Osteoblast (primary cell): ENCODE results near the gene KHDRBS1. TPM values are rescaled to one million over a fixed set of nuclear protein-coding genes. Genes with fewer than 3 reads are reported as not detected.

ENCODE experiments used
- DNase-seq: peaks from one replicate; pipeline ENCODE4 v3.0.0; 2011; ENCODE audit warnings: low spot score, mixed read lengths; ENCODE audit not compliant: insufficient read length; ENCODE audit errors: missing footprints
- H2AFZ ChIP-seq: 2 replicates; pipeline ENCODE4 v1.6.0; 2011; ENCODE audit warnings: mild to moderate bottlenecking, low read length
- H3K27ac ChIP-seq: 2 replicates; pipeline ENCODE4 v1.5.1; 2011; ENCODE audit warnings: mild to moderate bottlenecking, low read depth, low read length, moderate library complexity
- H3K27me3 ChIP-seq: 2 replicates; pipeline ENCODE4 v1.6.0; 2012; ENCODE audit warnings: mild to moderate bottlenecking, control low read depth, inconsistent platforms, low read length, moderate library complexity; ENCODE audit not compliant: insufficient read depth
- H3K36me3 ChIP-seq: 2 replicates; pipeline ENCODE4 v1.5.1; 2011; ENCODE audit warnings: mild to moderate bottlenecking, low read length, control low read depth, moderate library complexity; ENCODE audit not compliant: insufficient read depth
- H3K4me1 ChIP-seq: 2 replicates; pipeline ENCODE4 v1.5.1; 2011; ENCODE audit warnings: mild to moderate bottlenecking, low read length, control low read depth, moderate library complexity; ENCODE audit not compliant: insufficient read depth
- H3K4me2 ChIP-seq: 2 replicates; pipeline ENCODE4 v1.6.0; 2011; ENCODE audit warnings: mild to moderate bottlenecking, low read length; ENCODE audit not compliant: insufficient read depth
- H3K4me3 ChIP-seq: fragments of 200-600 bp; sonication (generic); 3 replicates; pipeline ENCODE4 v1.5.1; 2012; ENCODE audit warnings: mild to moderate bottlenecking, low read length, inconsistent platforms; ENCODE audit not compliant: insufficient read depth
- H3K79me2 ChIP-seq: 2 replicates; pipeline ENCODE4 v1.6.0; 2012; ENCODE audit warnings: mild to moderate bottlenecking, low read length, control low read depth, inconsistent platforms; ENCODE audit not compliant: insufficient read depth
- H3K9me3 ChIP-seq: 2 replicates; pipeline ENCODE4 v1.5.1; 2011; ENCODE audit warnings: low read depth, low read length, control low read depth
- H4K20me1 ChIP-seq: 2 replicates; pipeline ENCODE4 v1.6.0; 2012; ENCODE audit warnings: mild to moderate bottlenecking, low read length, control low read depth; ENCODE audit not compliant: insufficient read depth
- total RNA-seq: library from RNA; depleted of rRNA; stranded (reverse); fragments of >200 nt; gene quantifications from 2 replicates; pipeline ENCODE4 v1.2.3, GENCODE V29; 2012
- TF ChIP-seq, protein P1 (sequence below): IDR thresholded peaks from 2 replicates; pipeline ENCODE4 v1.5.1; 2011; ENCODE audit warnings: mild to moderate bottlenecking, low read depth, low read length, moderate library complexity; ENCODE audit errors: extremely low read depth

Gene KHDRBS1
- total RNA-seq, 1 donor = 52.8 TPM

DNA sequence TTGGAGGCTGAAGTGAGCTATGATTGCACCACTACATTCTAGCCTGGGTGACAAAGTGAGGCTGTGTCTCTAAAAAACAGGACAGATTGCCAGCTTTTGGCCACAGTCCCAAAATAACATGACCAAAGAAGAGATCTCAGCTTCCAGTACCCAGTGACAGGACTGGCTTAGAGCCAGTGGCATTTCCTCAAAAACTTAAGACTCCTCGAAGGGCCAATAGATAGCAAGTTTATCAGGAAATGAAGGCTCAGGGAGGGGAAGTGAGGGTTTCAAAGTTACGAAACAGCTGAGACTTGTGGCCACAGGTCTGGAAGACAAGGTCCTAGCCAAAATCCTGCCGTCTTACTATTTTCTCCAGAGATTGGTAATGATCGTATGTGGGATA, 52.8 kb downstream of the KHDRBS1 start:
- Histone ChIP-seq H3K9me3 (no peaks in the 10 kb centered on the region), H3K79me2 (no peaks in the 10 kb centered on the region), H3K4me2 (peak overlapping the region; percentile 8), H3K27ac (no peak overlapping the region), H3K4me3 (no peak overlapping the region), H3K36me3 (peaks cover 10% of the 10 kb centered on the region), H2AFZ (no peak overlapping the region), H3K4me1 (peaks cover 45% of the 10 kb centered on the region), H3K27me3 (no peaks in the 10 kb centered on the region), H4K20me1 (peaks cover 11% of the 10 kb centered on the region)
- DNase-seq = peak; percentile 69
- TF ChIP-seq, protein P1, sequence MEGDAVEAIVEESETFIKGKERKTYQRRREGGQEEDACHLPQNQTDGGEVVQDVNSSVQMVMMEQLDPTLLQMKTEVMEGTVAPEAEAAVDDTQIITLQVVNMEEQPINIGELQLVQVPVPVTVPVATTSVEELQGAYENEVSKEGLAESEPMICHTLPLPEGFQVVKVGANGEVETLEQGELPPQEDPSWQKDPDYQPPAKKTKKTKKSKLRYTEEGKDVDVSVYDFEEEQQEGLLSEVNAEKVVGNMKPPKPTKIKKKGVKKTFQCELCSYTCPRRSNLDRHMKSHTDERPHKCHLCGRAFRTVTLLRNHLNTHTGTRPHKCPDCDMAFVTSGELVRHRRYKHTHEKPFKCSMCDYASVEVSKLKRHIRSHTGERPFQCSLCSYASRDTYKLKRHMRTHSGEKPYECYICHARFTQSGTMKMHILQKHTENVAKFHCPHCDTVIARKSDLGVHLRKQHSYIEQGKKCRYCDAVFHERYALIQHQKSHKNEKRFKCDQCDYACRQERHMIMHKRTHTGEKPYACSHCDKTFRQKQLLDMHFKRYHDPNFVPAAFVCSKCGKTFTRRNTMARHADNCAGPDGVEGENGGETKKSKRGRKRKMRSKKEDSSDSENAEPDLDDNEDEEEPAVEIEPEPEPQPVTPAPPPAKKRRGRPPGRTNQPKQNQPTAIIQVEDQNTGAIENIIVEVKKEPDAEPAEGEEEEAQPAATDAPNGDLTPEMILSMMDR = no peak

DNA sequence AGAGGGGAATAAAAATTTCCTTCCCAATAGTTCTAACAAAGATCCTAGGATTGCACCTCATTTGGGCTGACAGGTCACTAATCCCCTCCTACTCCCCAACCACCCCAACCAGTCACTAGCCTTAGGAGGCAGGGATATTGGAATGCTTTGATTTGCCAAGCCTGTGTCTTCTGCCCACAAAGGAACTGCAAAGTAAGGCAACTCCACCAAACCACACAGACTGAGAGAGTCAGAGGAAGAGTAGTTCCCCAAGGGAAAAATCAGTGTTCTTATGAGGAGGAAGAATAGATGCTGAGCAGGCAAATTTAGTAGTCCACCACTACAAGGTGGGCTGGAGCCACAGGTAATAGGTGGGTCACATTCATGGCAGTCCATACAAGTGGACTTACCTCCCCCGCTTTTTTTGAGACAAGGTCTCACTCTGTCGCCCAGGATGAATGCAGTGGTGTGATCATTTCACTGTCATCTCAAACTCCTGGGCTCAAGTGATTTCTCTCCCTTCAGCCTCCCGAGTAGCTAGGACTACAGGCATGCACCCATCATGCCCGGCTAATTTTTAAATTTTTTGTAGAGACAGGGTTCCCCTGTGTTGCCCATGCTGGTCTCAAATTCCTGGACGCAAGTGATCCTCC, 55.4 kb downstream of the KHDRBS1 start:
- TF ChIP-seq, protein P1 = no peak
- Histone ChIP-seq H3K79me2 (peaks cover 12% of the 10 kb centered on the region), H3K27me3 (no peaks in the 10 kb centered on the region), H3K36me3 (peaks cover 2% of the 10 kb centered on the region), H3K4me1 (peaks cover 42% of the 10 kb centered on the region), H2AFZ (no peak overlapping the region), H3K9me3 (no peaks in the 10 kb centered on the region), H3K4me3 (no peak overlapping the region), H3K4me2 (peak overlapping the region; percentile 23), H3K27ac (peak overlapping the region; percentile 11), H4K20me1 (peaks cover 2% of the 10 kb centered on the region)
- DNase-seq = peak; percentile 82

DNA sequence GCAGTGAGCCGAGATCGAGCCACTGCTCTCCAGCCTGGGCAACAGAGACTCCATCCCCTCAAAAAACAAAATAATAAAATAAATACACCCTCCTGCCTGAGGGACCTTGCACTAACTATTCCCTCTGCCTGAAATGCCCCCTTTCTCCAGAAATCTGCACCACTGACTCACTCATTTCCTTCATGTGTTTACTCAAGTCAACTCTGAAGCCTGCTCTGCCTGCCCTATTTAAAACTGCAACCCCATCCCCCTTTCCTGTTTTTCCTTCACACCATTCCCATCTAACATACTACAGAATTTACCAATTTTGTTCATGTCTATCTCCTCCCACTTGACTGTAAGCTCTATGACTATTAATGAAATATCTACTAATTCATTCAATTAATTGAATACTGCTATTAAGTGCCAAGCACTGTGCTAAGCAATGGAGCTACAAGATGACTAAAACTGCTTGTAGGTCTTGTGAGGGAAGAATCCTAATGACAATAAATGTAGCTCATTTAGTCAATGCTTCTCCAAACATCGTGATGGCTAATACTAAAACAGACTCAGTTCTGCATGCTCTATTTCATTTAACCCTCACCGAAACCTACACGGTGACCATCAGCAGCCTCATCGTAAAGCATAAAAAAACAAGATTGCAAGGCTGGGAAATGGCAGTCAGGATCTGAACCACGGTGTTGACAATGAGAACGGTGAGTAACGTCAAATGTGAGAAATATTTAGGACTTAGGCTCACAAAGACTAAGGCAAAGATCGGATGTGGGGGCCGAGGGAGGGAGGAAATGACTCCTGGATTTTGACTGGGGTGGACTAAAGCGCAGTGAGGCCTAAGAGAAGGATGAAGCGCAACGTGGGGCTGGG, 58.3 kb downstream of the KHDRBS1 start:
- Histone ChIP-seq H3K4me3 (peak overlapping the region; percentile 96), H3K9me3 (no peaks in the 10 kb centered on the region), H4K20me1 (peaks cover 6% of the 10 kb centered on the region), H3K27ac (peak overlapping the region; percentile 76), H2AFZ (peak overlapping the region; percentile 47), H3K79me2 (peaks cover 27% of the 10 kb centered on the region), H3K27me3 (no peaks in the 10 kb centered on the region), H3K36me3 (peaks cover 11% of the 10 kb centered on the region), H3K4me1 (peaks cover 33% of the 10 kb centered on the region), H3K4me2 (peak overlapping the region; percentile 83)
- DNase-seq = peak; percentile 84
- TF ChIP-seq, protein P1 = no peak

DNA sequence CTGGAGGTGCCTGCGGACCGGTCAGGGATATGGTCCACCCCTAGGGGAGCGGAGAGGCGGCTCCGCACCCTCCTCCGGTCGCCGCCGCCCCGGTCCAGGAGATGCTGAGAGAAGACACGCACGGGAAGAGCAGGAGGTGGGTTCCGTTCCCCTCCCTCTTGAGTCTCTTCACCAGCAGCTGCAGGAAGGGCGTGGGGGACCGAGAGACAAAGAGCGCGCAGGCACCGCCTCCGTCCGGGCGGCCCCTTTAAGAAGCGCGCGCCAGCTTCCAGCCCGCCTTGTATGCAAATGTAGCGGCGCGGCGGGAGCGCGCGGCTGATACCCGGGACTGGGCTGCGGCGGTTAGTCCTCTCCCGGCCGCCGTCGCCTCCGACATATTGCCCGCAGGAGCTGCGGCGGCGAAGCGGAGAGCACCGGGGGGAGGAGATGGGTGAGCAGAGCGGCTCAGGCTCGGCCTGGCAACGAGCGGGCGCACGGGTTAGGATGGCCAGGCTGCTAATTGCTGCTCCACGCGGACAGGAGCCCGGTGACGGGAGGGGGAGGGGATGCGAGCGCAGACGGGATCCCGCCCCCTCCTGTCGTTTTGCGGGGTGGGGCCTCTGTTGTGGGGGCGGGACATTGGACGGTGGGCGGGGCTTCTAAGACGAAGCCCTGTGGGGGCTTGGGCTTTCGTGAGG, 59.1 kb downstream of the KHDRBS1 start, which contains the start of gene TMEM39B:
TSS of gene TMEM39B (plus strand) at position 318 of the 677 bp plus-strand sequence. CDS start at position 427, 109 bp downstream.
- Histone ChIP-seq H3K36me3 (peaks cover 19% of the 10 kb centered on the region), H4K20me1 (peaks cover 10% of the 10 kb centered on the region), H3K4me1 (peaks cover 33% of the 10 kb centered on the region), H3K4me2 (peak within 1 kb of the TSS; percentile 83), H2AFZ (peak within 1 kb of the TSS; percentile 83), H3K4me3 (peak within 1 kb of the TSS; percentile 96), H3K9me3 (no peaks in the 10 kb centered on the region), H3K27ac (peak within 1 kb of the TSS; percentile 76), H3K27me3 (no peaks in the 10 kb centered on the region), H3K79me2 (peaks cover 34% of the 10 kb centered on the region)
- DNase-seq = peak; percentile 96
- TF ChIP-seq, protein P1 = no peak
